Kidney epithelial cell (primary cell): ENCODE results near the gene CDHR3. TPM values are rescaled to one million over a fixed set of nuclear protein-coding genes. Genes with fewer than 3 reads are reported as not detected.

ENCODE experiments used
- DNase-seq: peaks from one replicate; pipeline ENCODE4 v3.0.0-alpha.2; 2010; ENCODE audit warnings: low read depth
- H3K27me3 ChIP-seq: 2 replicates; pipeline ENCODE4 v1.6.0; 2011; ENCODE audit warnings: low read length; ENCODE audit not compliant: control insufficient read depth, insufficient read depth
- H3K36me3 ChIP-seq: 2 replicates; pipeline ENCODE4 v1.5.1; 2011; ENCODE audit warnings: low read length; ENCODE audit not compliant: control insufficient read depth, insufficient read depth
- H3K4me3 ChIP-seq: 2 replicates; pipeline ENCODE4 v1.5.1; 2011; ENCODE audit warnings: low read depth, mild to moderate bottlenecking, control low read depth, low read length
- CTCF ChIP-seq: IDR thresholded peaks from 2 replicates; pipeline ENCODE4 v1.5.1; 2011; ENCODE audit warnings: mild to moderate bottlenecking, moderate library complexity, low read length, control low read depth, inconsistent platforms; ENCODE audit not compliant: insufficient read depth, poor library complexity, severe bottlenecking
- total RNA-seq: library from RNA; depleted of rRNA; stranded (reverse); fragments of >200 nt; gene quantifications from 2 replicates; pipeline ENCODE4 v1.2.3, GENCODE V29; 2015

The CDHR3 gene
- total RNA-seq, 1 donor from 2014 or later: 0.96 TPM

- DNase-seq: no peak
- TF ChIP-seq CTCF: no peak
- H3K27me3 ChIP-seq: peaks cover 7% of the 10 kb centered on the region
- no peak overlapping the region for H3K4me3 ChIP-seq
- no peaks in the 10 kb centered on the region for H3K36me3 ChIP-seq
Observed at GRCh38 chr7:105988276-105988675, 25.2 kb downstream of the CDHR3 start.

GRCh38 chr7:105989191-105989590, 26.1 kb downstream of the CDHR3 start:
- no peak overlapping the region for H3K4me3 ChIP-seq
- no peak for DNase-seq
- H3K36me3 ChIP-seq: no peaks in the 10 kb centered on the region
- peaks cover 7% of the 10 kb centered on the region for H3K27me3 ChIP-seq
- TF ChIP-seq CTCF: no peak

DNA sequence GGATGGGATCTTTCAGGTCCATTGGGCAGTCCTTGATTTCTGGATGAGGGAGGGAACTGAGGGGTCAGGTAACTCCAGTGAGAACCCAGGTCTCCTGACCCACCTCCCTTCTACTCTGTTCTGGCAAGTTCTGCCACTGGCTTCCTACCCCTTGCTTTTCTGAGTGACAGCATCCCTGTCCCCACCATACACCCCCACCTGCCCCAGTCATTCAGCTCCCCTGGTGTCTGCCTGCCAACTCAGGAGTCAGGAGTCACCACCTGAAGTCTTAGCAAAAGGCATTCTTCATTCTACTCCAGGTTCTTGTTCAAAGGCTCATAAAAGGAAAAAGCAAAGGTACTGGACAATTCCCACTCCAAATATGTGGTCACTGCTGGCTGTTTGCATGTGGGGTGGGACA, 26.6 kb downstream of the CDHR3 start:
- Histone ChIP-seq H3K4me3 (no peak overlapping the region), H3K27me3 (peaks cover 7% of the 10 kb centered on the region), H3K36me3 (no peaks in the 10 kb centered on the region)
- no peak for DNase-seq
- TF ChIP-seq CTCF: no peak

DNA sequence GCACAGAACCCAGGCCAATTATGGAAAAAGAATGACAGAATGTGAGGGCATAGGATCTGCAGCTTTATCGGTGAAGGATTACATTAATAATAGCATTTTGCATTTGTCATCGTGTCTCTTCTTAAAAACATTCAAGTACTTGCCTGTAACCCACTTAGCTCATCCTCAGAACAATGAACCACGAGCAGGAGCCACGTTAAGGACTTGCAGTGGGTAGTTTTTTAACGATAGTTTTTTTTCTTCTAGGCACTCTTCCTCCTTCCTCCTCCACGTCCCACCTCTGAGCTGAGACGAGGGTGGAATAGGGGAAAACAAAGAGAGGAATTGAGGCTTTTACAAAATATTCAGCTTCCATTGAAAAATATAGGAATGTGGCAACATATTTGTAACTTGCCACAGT, 27.1 kb downstream of the CDHR3 start:
- H3K27me3 ChIP-seq: peaks cover 7% of the 10 kb centered on the region
- no peak for DNase-seq
- TF ChIP-seq CTCF: no peak
- H3K36me3 ChIP-seq: no peaks in the 10 kb centered on the region
- no peak overlapping the region for H3K4me3 ChIP-seq

DNA sequence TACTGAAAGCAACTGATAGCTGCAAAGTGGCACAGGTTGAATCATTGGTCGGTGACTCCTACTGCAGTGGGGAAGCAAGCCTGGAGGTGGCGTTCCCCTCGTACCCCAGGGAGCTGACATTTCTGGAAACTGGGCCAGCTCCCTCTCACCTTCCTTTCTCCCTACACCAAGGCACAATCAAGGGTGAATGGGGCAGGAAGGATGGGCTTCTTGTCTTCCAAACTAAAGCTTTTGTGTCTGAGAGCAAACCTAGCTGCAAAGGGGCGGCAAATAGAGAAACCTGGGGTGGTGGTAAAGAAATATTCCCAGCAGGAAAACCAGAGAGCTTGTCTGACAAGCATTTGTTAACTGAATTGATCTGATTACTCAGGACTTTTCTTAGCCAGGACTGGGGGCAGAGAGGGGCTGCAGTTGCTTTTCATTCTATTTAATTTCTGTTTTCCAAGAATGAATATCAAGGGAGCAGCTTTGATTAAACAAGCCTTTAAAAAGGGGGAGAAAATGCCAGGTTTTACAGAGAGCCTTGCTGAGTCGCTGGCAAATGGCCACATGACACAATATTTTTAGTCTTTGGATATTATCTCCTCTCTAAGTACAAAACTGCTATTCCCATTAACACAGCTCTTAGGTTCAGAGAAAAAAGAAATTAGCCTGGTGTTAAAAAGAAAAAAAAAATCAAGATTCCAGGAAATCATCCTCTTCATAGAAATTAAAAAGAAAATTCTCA, 27.8 kb downstream of the CDHR3 start:
- Histone ChIP-seq H3K27me3 (peaks cover 7% of the 10 kb centered on the region), H3K36me3 (no peaks in the 10 kb centered on the region), H3K4me3 (no peak overlapping the region)
- TF ChIP-seq CTCF: no peak
- no peak for DNase-seq

DNA sequence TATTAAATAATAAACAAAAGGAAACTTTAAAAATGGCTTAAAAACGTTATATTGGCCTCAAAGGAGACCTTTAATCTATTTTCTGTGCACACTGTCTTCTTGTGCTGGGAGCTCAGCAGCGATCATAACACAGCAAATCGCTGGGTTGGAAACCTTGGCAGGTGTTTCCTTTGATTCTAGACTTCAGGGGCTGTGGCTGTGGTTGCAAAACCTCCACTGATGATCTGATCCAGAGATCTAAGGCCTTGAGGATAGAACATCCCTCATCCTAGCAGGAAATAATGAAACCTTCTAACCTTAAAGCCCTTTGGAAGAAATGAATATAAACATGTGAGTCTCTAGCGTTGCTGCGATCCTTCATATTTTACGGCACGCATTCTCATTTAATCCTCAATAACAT, 29.8 kb downstream of the CDHR3 start:
- H3K27me3 ChIP-seq: peaks cover 3% of the 10 kb centered on the region
- no peaks in the 10 kb centered on the region for H3K36me3 ChIP-seq
- DNase-seq: no peak
- no peak for TF ChIP-seq CTCF
- H3K4me3 ChIP-seq: no peak overlapping the region
